OCI-LY7 (cell line): ENCODE results near the gene CKLF. TPM values are rescaled to one million over a fixed set of nuclear protein-coding genes. Genes with fewer than 3 reads are reported as not detected.

Source experiments
- BruUV-seq: library from RNA; stranded (reverse); fragments of 400-500 nt; replicated peaks from 2 replicates; lab custom pipeline; 2021; lab: Mats Ljungman, UMichigan
- CTCF ChIA-PET: fragments of 300-600 bp; sonication (Branson Sonifier 250); formaldehyde crosslinking; loops from one replicate; lab custom pipeline; 2022; ENCODE audit warnings: antibody characterized with exemption; ENCODE audit not compliant: unreplicated experiment; lab: Charles Lee
- POLR2A ChIA-PET: fragments of 300-600 bp; sonication (Branson Sonifier 250); formaldehyde crosslinking; loops from one replicate; lab custom pipeline; 2022; ENCODE audit warnings: antibody characterized with exemption; lab: Charles Lee
- DNase-seq: peaks from one replicate; pipeline ENCODE4 v3.0.0-alpha.2; 2015; ENCODE audit warnings: low spot score
- H2AFZ ChIP-seq: fragments of 200-600 bp; sonication (generic), shearing (Covaris generic); 2 replicates; pipeline ENCODE4 v1.6.1; 2014; ENCODE audit warnings: mild to moderate bottlenecking, antibody characterized with exemption, low read length, moderate library complexity
- H3K27ac ChIP-seq: fragments of 200-600 bp; sonication (generic); 2 replicates; pipeline ENCODE4 v1.5.1; 2014; ENCODE audit warnings: mixed run types, low read depth, mild to moderate bottlenecking, moderate library complexity, low read length, inconsistent platforms; ENCODE audit not compliant: poor library complexity, severe bottlenecking
- H3K36me3 ChIP-seq: fragments of 200-600 bp; sonication (generic); 2 replicates; pipeline ENCODE4 v1.6.1; 2014; ENCODE audit warnings: mild to moderate bottlenecking, antibody characterized with exemption, low read length, moderate library complexity, mixed read lengths; ENCODE audit not compliant: insufficient read depth
- H3K4me1 ChIP-seq: fragments of 200-600 bp; sonication (generic); 2 replicates; pipeline ENCODE4 v1.5.1; 2014; ENCODE audit warnings: mild to moderate bottlenecking, low read length; ENCODE audit not compliant: insufficient read depth, poor library complexity, severe bottlenecking
- H3K4me2 ChIP-seq: fragments of 200-600 bp; sonication (generic); 2 replicates; pipeline ENCODE4 v1.6.1; 2014; ENCODE audit warnings: mild to moderate bottlenecking, low read length
- H3K4me3 ChIP-seq: fragments of 200-600 bp; sonication (generic); 2 replicates; pipeline ENCODE4 v1.5.1; 2014; ENCODE audit warnings: mild to moderate bottlenecking, low read depth, low read length; ENCODE audit not compliant: poor library complexity, severe bottlenecking
- H3K79me2 ChIP-seq: fragments of 200-600 bp; sonication (generic); 2 replicates; pipeline ENCODE4 v1.6.1; 2016; ENCODE audit warnings: low read depth, mild to moderate bottlenecking, low read length, moderate library complexity, mixed read lengths; ENCODE audit not compliant: insufficient read depth
- H3K9me2 ChIP-seq: fragments of 200-600 bp; sonication (generic); 2 replicates; pipeline ENCODE4 v1.6.1; 2016; ENCODE audit warnings: mild to moderate bottlenecking, low read length, mixed read lengths; ENCODE audit not compliant: insufficient read depth
- H3K9me3 ChIP-seq: fragments of 200-600 bp; sonication (generic); 2 replicates; pipeline ENCODE4 v1.6.1; 2014; ENCODE audit warnings: mild to moderate bottlenecking, mixed run types, low read length, mixed read lengths
- H4K20me1 ChIP-seq: fragments of 200-600 bp; sonication (generic); 2 replicates; pipeline ENCODE4 v1.6.1; 2014; ENCODE audit warnings: mild to moderate bottlenecking, antibody characterized with exemption, low read length, moderate library complexity, mixed read lengths; ENCODE audit not compliant: insufficient read depth
- CTCF ChIP-seq: fragments of 200-600 bp; sonication (generic); conservative IDR thresholded peaks from 2 replicates; pipeline ENCODE4 v1.5.1; 2014; ENCODE audit warnings: mild to moderate bottlenecking, antibody characterized with exemption, low read length, moderate library complexity, mixed read lengths
- EZH2phosphoT487 ChIP-seq: fragments of 200-600 bp; sonication (generic); IDR thresholded peaks from 2 replicates; pipeline ENCODE4 v1.6.1; 2018; ENCODE audit warnings: low read depth, borderline replicate concordance, mild to moderate bottlenecking, mixed run types, antibody characterized with exemption, low read length, moderate library complexity, mixed read lengths
- intact Hi-C: fragments of 100-400 bp; cut with micrococcal nuclease; formaldehyde crosslinking; loops from one replicate; pipeline ENCODE4 v1.10.0; 2022; ENCODE audit not compliant: unreplicated experiment
- total RNA-seq, 2 experiments: library from RNA; depleted of rRNA in 1 of 2; stranded (reverse); fragments of >200 nt in 1 of 2; shearing (Covaris generic) in 1 of 2; gene quantifications; 2 replicates each; pipeline ENCODE4 v1.2.3, GENCODE V29; 2014 to 2022

CKLF gene
- total RNA-seq, 2 experiments from 2014 or later: 56.6 to 98.7 TPM

GRCh38 chr16:66508914-66509496 lies 43.4 kb upstream of the CKLF start:
- H4K20me1 ChIP-seq: no peaks in the 10 kb centered on the region
- no peak overlapping the region for H3K27ac ChIP-seq
- H2AFZ ChIP-seq: no peak overlapping the region
- no peaks in the 10 kb centered on the region for H3K36me3 ChIP-seq
- H3K4me2 ChIP-seq: no peak overlapping the region
- TF ChIP-seq CTCF: no peak
- TF ChIP-seq EZH2phosphoT487: no peak
- no peaks in the 10 kb centered on the region for H3K4me1 ChIP-seq
- H3K9me2 ChIP-seq: no peaks in the 10 kb centered on the region
- no peaks in the 10 kb centered on the region for H3K9me3 ChIP-seq
- ChIA-PET POLR2A (interaction anchor here (1.3 kb wide), 1 partner anchor 13 kb away, joined by 6 read pairs; no protein-coding TSS in a partner anchor), CTCF (no interaction called here)
- H3K4me3 ChIP-seq: no peak overlapping the region
- no TSS peak for BruUV-seq
- no peaks in the 10 kb centered on the region for H3K79me2 ChIP-seq
- intact Hi-C loops: no loop called here
- DNase-seq: no peak

GRCh38 chr16:66509576-66509975 lies 42.8 kb upstream of the CKLF start:
- no peaks in the 10 kb centered on the region for H3K9me2 ChIP-seq
- H2AFZ ChIP-seq: no peak overlapping the region
- no TSS peak for BruUV-seq
- intact Hi-C loops: no loop called here
- no peaks in the 10 kb centered on the region for H3K4me1 ChIP-seq
- H3K4me3 ChIP-seq: no peak overlapping the region
- H4K20me1 ChIP-seq: no peaks in the 10 kb centered on the region
- no peak for DNase-seq
- H3K4me2 ChIP-seq: no peak overlapping the region
- ChIA-PET POLR2A (no interaction called here), CTCF (no interaction called here)
- H3K36me3 ChIP-seq: no peaks in the 10 kb centered on the region
- no peak for TF ChIP-seq CTCF
- no peak for TF ChIP-seq EZH2phosphoT487
- H3K9me3 ChIP-seq: no peaks in the 10 kb centered on the region
- H3K27ac ChIP-seq: no peak overlapping the region
- H3K79me2 ChIP-seq: no peaks in the 10 kb centered on the region

GRCh38 chr16:66510298-66510697 lies 42.1 kb upstream of the CKLF start:
- no peak for DNase-seq
- no peak overlapping the region for H2AFZ ChIP-seq
- H3K4me2 ChIP-seq: no peak overlapping the region
- intact Hi-C loops: no loop called here
- no peak overlapping the region for H3K4me3 ChIP-seq
- H3K4me1 ChIP-seq: no peaks in the 10 kb centered on the region
- no peaks in the 10 kb centered on the region for H3K36me3 ChIP-seq
- H3K9me2 ChIP-seq: no peaks in the 10 kb centered on the region
- no peaks in the 10 kb centered on the region for H4K20me1 ChIP-seq
- TF ChIP-seq EZH2phosphoT487 (no peak), CTCF (no peak)
- no peaks in the 10 kb centered on the region for H3K9me3 ChIP-seq
- POLR2A ChIA-PET: interaction anchor here (0.6 to 0.9 kb wide), 3 partner anchors 12 to 63 kb away, joined by 3 read pairs; no protein-coding TSS in a partner anchor
- no peaks in the 10 kb centered on the region for H3K79me2 ChIP-seq
- CTCF ChIA-PET: no interaction called here
- no peak overlapping the region for H3K27ac ChIP-seq
- no TSS peak for BruUV-seq
